Body of pancreas (tissue), 4 donors: Measurements from ENCODE around the gene CRYBB2.
"Not testable (repeated sequence)": the region's sequence is repeated elsewhere in the genome, so short reads cannot be mapped to it uniquely, and the experiment has no call there.

Experiments
- POLR2A ChIP-seq, 3 donors: fragments of 450-650 bp; IDR thresholded peaks; one replicate each; pipeline ENCODE4 v1.6.1; 2016; ENCODE audit warnings: antibody characterized with exemption in 3 of 3, mild to moderate bottlenecking in 2 of 3
- TF ChIP-seq, protein P1 (sequence below), 7 experiments: fragments of 450-650 bp in 4 of 7; fragments of 200-600 bp in 3 of 7; sonication (generic) in 3 of 7; IDR thresholded peaks; one replicate each; pipeline ENCODE4 v1.5.1; 2016 to 2019; ENCODE audit warnings: antibody characterized with exemption in 7 of 7

DNA sequence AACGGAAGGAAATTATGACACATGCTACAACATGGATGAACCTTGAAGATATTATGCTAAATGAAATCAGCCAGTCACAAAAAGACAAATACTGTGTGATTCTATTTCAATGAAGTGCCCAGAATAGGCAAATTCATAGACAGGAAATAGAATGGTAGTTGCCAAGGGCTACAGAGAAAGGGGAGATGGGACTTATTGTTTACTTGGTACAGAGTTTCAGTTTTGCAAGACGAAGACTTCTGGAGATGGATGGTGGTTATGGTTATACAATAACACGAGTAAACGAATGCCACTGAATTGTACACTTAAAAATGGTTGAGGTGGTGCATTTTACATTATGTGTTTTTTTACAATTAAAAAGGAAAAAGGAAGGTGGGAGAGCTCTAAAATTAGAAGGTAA lies 48.1 kb downstream of the CRYBB2 start:
- TF ChIP-seq, protein P1, sequence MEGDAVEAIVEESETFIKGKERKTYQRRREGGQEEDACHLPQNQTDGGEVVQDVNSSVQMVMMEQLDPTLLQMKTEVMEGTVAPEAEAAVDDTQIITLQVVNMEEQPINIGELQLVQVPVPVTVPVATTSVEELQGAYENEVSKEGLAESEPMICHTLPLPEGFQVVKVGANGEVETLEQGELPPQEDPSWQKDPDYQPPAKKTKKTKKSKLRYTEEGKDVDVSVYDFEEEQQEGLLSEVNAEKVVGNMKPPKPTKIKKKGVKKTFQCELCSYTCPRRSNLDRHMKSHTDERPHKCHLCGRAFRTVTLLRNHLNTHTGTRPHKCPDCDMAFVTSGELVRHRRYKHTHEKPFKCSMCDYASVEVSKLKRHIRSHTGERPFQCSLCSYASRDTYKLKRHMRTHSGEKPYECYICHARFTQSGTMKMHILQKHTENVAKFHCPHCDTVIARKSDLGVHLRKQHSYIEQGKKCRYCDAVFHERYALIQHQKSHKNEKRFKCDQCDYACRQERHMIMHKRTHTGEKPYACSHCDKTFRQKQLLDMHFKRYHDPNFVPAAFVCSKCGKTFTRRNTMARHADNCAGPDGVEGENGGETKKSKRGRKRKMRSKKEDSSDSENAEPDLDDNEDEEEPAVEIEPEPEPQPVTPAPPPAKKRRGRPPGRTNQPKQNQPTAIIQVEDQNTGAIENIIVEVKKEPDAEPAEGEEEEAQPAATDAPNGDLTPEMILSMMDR (IDR thresholded peaks at IDR 0.05) = not testable (repeated sequence)
- TF ChIP-seq POLR2A (IDR thresholded peaks at IDR 0.05) = not testable (repeated sequence)
